Mesenteric fat pad (tissue), 1 donor: ENCODE results near the gene VPS45. TPM values are rescaled to one million over a fixed set of nuclear protein-coding genes. Genes with fewer than 3 reads are reported as not detected.

Experiments
- DNase-seq: peaks from one replicate; pipeline ENCODE4 v3.0.0-alpha.2; 2020; ENCODE audit warnings: low spot score
- total RNA-seq: library from RNA; stranded (reverse); fragmentation: NEBNext Ultra II Directional; extraction: Animal tissue kit (Norgen Biotek cat#: 25700); gene quantifications from one replicate; pipeline ENCODE4 v1.2.1, GENCODE V29; 2021
- donor health status: DM: yes; HTN: yes; CAD: no.

The VPS45 gene
- total RNA-seq, 1 donor from 2014 or later, result 35.5 TPM

- DNase-seq, result peak; percentile 28
Observed at GRCh38 chr1:150156868-150157603, 89.5 kb downstream of the VPS45 start.

GRCh38 chr1:150159550-150159949, 92.0 kb downstream of the VPS45 start:
- DNase-seq, result no peak

- no peak for DNase-seq
Observed at GRCh38 chr1:150160964-150161621, 93.5 kb downstream of the VPS45 start.

- DNase-seq, result no peak
Observed at GRCh38 chr1:150161747-150162581, 94.4 kb downstream of the VPS45 start.

GRCh38 chr1:150162582-150162861, 94.9 kb downstream of the VPS45 start:
- DNase-seq, result no peak

- DNase-seq, result peak; percentile 88
Observed at GRCh38 chr1:150162862-150163706, 95.5 kb downstream of the VPS45 start.

- peak; percentile 80 for DNase-seq
Observed at GRCh38 chr1:150164224-150164623, 96.6 kb downstream of the VPS45 start.

- peak; percentile 35 for DNase-seq
Observed at GRCh38 chr1:150164779-150165178, 97.2 kb downstream of the VPS45 start.

GRCh38 chr1:150165622-150166612, 98.3 kb downstream of the VPS45 start:
- no peak for DNase-seq

- DNase-seq, result no peak
Observed at GRCh38 chr1:150168960-150169601, 101.5 kb downstream of the VPS45 start.

GRCh38 chr1:150171801-150172200, 104.2 kb downstream of the VPS45 start:
- DNase-seq, result no peak

GRCh38 chr1:150173141-150173585, 105.6 kb downstream of the VPS45 start:
- DNase-seq, result no peak

GRCh38 chr1:150176593-150176992, 109.0 kb downstream of the VPS45 start:
- DNase-seq, result no peak

GRCh38 chr1:150178548-150178947, 111.0 kb downstream of the VPS45 start:
- no peak for DNase-seq

- no peak for DNase-seq
Observed at GRCh38 chr1:150179867-150180266, 112.3 kb downstream of the VPS45 start.

- no peak for DNase-seq
Observed at GRCh38 chr1:150180474-150180873, 112.9 kb downstream of the VPS45 start.

- DNase-seq, result no peak
Observed at GRCh38 chr1:150182247-150182646, 114.7 kb downstream of the VPS45 start.

- DNase-seq, result no peak
Observed at GRCh38 chr1:150183061-150183460, 115.5 kb downstream of the VPS45 start.

- no peak for DNase-seq
Observed at GRCh38 chr1:150185481-150185880, 117.9 kb downstream of the VPS45 start.
